Measurements from ENCODE around the gene ZNF407. TPM values are rescaled to one million over a fixed set of nuclear protein-coding genes. Genes with fewer than 3 reads are reported as not detected.

ZNF407 gene
- total and polyA plus RNA-seq, 12 donors: 2.5 to 20.2 (median 8.4) TPM

GRCh38 chr18:74804677-74805076 is 207.0 kb downstream of the ZNF407 start:
- no peak for TF ChIP-seq POLR2A (IDR thresholded peaks at IDR 0.05)
- no peak for TF ChIP-seq CTCF (IDR thresholded peaks at IDR 0.05)
- DNase-seq: no peak
- Histone ChIP-seq H3K27ac (no peak overlapping the region), H3K36me3 (replicated peaks in 1 of 2) (no peaks in the 10 kb centered on the region), H3K4me1 (replicated peaks in 1 of 2) (peaks cover 0 to 12% of the 10 kb centered on the region in 2 donors), H3K27me3 (no peaks in the 10 kb centered on the region), H3K4me3 (no peak overlapping the region), H3K9me3 (replicated peaks in 1 of 3) (no peaks in the 10 kb centered on the region)
- 72 to 78% (median 73%) methylated on average over 6 of the region's 6 CpGs for WGBS, 4 donors
- intact Hi-C loops (cut with DNase I): no loop called here

GRCh38 chr18:74806073-74806472 is 208.4 kb downstream of the ZNF407 start:
- no peaks in the 10 kb centered on the region for H3K9me3 ChIP-seq (replicated peaks in 1 of 3)
- no peak overlapping the region for H3K4me3 ChIP-seq
- H3K27me3 ChIP-seq: no peaks in the 10 kb centered on the region
- no peak for DNase-seq
- intact Hi-C loops (cut with DNase I): no loop called here
- TF ChIP-seq POLR2A (IDR thresholded peaks at IDR 0.05): no peak
- no peaks in the 10 kb centered on the region for H3K36me3 ChIP-seq (replicated peaks in 1 of 2)
- H3K4me1 ChIP-seq (replicated peaks in 1 of 2): peaks cover 0 to 12% of the 10 kb centered on the region in 2 donors
- WGBS, 4 donors: 93 to 97% (median 94%) methylated on average over 6 of the region's 6 CpGs
- H3K27ac ChIP-seq: no peak overlapping the region

GRCh38 chr18:74806700-74807416 is 209.2 kb downstream of the ZNF407 start:
- DNase-seq: no peak
- Histone ChIP-seq H3K36me3 (replicated peaks in 1 of 2) (no peaks in the 10 kb centered on the region), H3K27me3 (no peaks in the 10 kb centered on the region), H3K9me3 (replicated peaks in 1 of 3) (no peaks in the 10 kb centered on the region), H3K4me1 (replicated peaks in 1 of 2) (peaks cover 0 to 12% of the 10 kb centered on the region in 2 donors), H3K27ac (no peak overlapping the region), H3K4me3 (no peak overlapping the region)
- TF ChIP-seq CTCF (IDR thresholded peaks at IDR 0.05): no peak
- TF ChIP-seq POLR2A (IDR thresholded peaks at IDR 0.05): no peak
- intact Hi-C loops (cut with DNase I): no loop called here
- 87 to 92% (median 90%) methylated on average over 7 of the region's 7 CpGs for WGBS, 4 donors

GRCh38 chr18:74817576-74817975 is 219.9 kb downstream of the ZNF407 start:
- Histone ChIP-seq H3K4me3 (no peak overlapping the region), H3K27ac (no peak overlapping the region)
- intact Hi-C loops (cut with DNase I): no loop called here

More at GRCh38 chr18:74817576-74817975, 219.9 kb downstream of the ZNF407 start:
- TF ChIP-seq CTCF (IDR thresholded peaks at IDR 0.05) (no peak), POLR2A (IDR thresholded peaks at IDR 0.05) (no peak)
- Histone ChIP-seq H3K27me3 (no peaks in the 10 kb centered on the region), H3K9me3 (replicated peaks in 1 of 3) (no peaks in the 10 kb centered on the region), H3K36me3 (replicated peaks in 1 of 2) (no peaks in the 10 kb centered on the region), H3K4me1 (replicated peaks in 1 of 2) (no peaks in the 10 kb centered on the region)
- 93 to 99% (median 97%) methylated on average over 2 of the region's 2 CpGs for WGBS, 4 donors
- DNase-seq: no peak

Data from adrenal gland (tissue), 12 donors.